Fibroblast of skin of right biceps (primary cell): ENCODE results near the gene BCL11A.

Experiments
- DNase-seq: peaks from one replicate; pipeline ENCODE4 v3.0.0-alpha.2; 2013

BCL11A gene

DNA sequence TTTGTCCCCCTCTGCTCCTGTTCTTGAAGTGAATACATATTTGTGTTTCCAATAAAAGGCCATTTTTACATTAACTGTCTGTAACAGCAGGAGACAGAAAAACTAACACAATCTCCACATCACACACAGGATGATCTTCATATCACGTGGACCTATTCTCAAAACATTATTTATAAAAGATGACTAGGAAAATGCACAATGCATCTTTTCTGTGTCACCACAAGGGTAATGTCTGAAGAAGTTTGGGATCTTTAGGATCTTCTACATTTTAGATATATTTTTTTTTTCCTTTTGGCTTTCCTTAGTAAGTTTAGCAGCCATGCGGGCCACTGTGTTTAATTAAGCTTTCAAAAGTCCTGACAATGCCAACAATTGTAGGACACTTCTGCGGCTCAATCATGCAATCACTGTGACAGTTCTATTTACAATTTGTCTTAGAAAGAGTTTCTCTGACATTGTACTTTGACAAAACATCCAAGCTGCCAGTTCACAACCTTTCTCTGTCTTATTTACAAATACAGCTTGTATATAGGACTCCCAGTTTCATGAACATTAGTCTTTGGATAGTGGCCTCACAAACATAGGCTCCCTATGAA, 12.3 kb downstream of the BCL11A start:
- no peak for DNase-seq

- no peak for DNase-seq
Observed at GRCh38 chr2:60540074-60540473, 13.4 kb downstream of the BCL11A start.

- DNase-seq, result no peak
Observed at GRCh38 chr2:60539140-60539539, 14.3 kb downstream of the BCL11A start.

GRCh38 chr2:60538101-60538500, 15.4 kb downstream of the BCL11A start:
- DNase-seq, result no peak

- DNase-seq, result no peak
Observed at GRCh38 chr2:60536746-60537145, 16.7 kb downstream of the BCL11A start.

- no peak for DNase-seq
Observed at GRCh38 chr2:60535685-60536312, 17.7 kb downstream of the BCL11A start.

DNA sequence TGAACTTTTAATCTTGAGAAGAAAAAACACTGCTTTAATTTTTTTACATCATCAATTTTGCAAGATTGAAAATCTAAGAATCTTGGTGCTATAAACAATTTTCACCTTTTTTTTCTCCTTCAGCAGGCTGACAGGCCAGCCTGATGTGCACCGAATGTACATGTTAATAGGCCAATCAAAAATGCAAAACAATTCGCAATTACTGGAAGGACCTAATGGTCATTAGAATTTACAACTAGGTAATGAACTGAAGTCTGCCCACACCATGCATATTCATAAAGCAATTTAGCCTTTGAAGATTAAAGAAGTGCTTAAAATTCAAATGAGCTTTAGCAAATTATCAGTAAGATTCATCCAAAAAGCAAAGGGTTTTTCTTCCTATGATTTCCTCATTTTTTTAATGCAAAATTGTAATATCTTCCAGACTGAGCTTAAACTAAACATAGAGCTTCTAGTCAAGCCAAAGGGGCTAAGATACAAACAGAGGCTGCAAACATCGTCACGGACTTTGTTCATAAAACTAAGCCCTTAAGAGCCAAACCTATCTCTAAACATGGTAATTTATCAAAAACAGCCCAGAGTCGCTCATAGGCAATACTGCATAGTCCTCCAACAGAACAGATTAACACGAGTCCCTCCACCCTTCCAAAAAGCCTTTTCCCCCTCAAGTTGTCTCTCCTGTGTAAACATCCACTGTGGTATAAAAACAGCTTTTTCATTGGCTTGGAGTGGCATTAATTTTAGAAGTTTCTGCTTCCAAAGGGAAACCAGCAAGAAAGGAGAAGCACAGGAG, 18.4 kb downstream of the BCL11A start:
- DNase-seq, result no peak

- no peak for DNase-seq
Observed at GRCh38 chr2:60534052-60534685, 19.3 kb downstream of the BCL11A start.

- DNase-seq, result peak; percentile 88
Observed at GRCh38 chr2:60533101-60534051, 20.1 kb downstream of the BCL11A start.

GRCh38 chr2:60532421-60532820, 21.0 kb downstream of the BCL11A start:
- no peak for DNase-seq

DNA sequence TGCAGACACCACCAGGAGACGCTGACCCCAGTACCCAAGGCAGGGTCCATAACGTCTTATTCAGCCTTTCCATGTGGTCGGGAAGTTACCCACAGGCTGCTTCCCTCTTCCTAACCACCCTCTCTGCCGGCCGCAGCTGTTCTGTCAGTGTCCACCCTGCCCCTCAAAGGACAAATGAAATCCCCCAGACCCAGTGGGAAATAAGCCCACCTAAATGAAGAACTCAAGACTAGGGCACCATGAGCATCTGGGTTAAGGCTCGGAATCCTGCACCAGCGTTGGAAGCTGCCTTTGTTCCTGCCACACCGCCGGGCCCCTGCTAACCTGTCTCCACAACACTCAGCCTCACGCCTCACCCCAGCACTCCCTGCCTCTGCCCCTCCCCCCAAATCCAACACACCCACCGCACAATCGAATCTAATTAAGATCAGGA, 21.7 kb downstream of the BCL11A start:
- no peak for DNase-seq

DNA sequence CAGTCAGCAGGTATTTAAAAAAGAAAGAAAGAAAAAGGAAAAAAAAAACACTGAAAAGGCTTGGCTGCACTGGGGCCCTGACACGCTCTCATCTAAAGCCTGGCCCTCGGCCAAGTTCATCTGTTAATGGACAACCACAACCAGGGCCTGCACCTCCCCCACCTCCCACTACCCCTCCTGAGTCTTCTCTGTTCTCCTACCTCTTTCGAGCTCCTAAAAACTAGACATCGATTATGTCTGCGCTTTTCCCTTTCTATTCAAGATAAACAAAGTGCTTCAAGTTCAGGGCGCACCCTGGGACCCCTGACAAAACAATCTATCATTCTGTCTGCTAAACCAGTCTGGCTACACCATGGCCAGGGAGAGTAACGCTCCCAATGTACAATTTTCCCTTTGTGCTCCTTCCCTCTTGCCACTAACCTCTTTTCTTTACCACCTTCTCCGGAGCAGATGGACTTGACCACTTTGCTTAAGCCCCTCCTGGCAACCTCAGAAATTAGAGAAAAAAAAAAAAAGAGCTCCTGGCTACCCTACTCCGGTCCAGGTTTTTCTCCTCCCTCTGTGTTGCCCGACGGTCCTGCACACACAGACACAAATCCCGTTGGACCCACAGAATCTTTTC, 22.7 kb downstream of the BCL11A start:
- DNase-seq, result peak; percentile 84

GRCh38 chr2:60529785-60530627, 23.4 kb downstream of the BCL11A start:
- no peak for DNase-seq

- no peak for DNase-seq
Observed at GRCh38 chr2:60529136-60529784, 24.2 kb downstream of the BCL11A start.

- DNase-seq, result peak; percentile 51
Observed at GRCh38 chr2:60528281-60529020, 25.0 kb downstream of the BCL11A start.

DNA sequence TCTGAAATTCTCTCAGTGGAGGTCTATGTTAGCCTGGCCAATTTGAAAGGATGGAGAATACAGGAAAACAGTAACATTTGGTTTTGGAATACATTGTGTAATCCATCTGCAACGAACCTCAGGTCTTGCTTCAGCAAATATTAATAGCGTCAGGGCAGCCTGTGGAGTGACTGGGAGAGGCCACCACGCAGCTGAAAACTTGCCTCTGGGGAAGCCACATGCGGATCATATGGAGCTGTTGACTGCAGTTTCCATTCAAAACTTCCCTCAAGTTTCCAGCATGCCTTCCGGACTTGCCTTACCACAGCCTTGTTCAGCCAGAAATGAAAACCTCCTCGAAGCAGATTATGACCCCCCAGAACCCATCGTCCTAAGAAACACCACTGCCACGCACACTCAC, 25.7 kb downstream of the BCL11A start:
- DNase-seq, result peak; percentile 74

- peak; percentile 62 for DNase-seq
Observed at GRCh38 chr2:60526623-60527022, 26.8 kb downstream of the BCL11A start.

DNA sequence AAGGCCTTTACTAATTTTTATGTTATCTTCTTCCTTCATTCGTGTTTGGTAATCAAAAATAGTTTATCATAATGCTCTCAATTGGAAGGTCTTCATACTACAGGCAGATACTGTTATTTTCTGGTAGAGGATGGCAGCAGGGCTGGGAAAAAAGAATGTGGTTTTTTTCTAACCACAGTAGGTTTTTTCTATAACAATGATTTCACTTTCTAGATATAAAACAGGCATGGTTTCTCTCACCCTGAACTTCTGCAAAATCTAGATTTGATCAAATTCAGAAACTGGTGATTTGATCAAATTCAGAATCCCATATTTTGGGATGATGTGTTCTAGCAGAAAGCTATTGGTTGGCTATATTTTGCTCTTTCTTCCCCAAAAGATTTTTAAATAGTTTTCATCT, 27.6 kb downstream of the BCL11A start:
- no peak for DNase-seq

GRCh38 chr2:60524874-60525273, 28.6 kb downstream of the BCL11A start:
- DNase-seq, result no peak

DNA sequence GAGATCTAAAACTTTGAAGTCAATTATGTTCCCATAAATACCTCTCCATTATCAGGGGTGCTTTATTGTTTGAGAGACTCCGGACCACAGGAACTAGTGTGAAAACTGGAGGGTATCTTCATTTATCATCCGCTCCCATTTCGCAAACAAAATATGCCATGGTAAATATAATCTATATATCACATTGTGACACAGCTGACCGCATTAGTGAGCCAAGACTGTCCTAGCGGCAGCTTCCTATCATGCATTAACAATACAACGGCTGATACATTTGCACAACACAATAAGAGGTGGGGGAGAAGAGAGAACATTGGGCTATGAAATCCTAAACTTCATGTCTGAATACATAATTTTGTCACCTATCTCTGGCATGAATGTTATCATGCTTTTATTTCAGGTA, 29.5 kb downstream of the BCL11A start:
- no peak for DNase-seq
